NCI-H1930 (cell line): ENCODE data around the gene MT1G.
"Not testable (repeated sequence)": the region's sequence is repeated elsewhere in the genome, so short reads cannot be mapped to it uniquely, and the experiment has no call there.

Source experiments
- DNase-seq, 2 experiments: peaks; one replicate each; lab custom pipeline; 2025; lab: John Stamatoyannopoulos, UW

The MT1G gene

DNA sequence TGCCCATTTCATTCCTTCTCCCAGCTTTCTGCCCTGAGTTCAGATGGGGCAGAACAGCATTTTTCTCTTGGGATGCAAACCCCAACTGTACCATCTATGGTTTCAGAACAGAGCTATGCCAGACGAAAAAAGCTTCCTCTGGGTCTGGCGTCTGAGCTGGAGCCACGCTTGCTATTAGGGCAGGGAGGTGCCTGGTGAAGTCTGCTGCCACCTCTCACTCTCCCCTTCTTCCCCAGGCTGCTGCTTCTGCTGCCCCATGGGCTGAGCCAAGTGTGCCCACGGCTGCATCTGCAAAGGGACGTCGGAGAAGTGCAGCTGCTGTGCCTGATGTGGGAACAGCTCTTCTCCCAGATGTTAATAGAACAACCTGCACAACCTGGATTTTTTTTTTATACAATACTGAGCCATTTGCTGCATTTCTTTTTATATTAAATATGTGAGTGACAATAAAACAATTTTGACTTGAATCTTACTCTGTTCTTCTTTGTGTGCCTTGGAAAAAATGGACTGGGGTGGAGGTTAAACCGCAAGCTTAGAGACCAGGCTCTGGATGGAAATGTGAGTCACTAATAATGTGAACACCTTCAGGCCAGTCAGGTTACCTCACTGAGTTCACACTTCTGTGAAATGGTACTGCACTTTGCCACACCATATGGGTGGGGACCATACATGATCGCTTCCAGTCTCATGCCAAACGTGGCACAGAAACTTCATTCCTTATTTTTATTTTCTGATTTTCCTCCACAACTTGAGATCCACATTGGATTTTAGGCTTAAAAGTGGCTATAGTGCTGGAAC, 31.1 kb downstream of the MT1G start:
- DNase-seq, result no peak

DNA sequence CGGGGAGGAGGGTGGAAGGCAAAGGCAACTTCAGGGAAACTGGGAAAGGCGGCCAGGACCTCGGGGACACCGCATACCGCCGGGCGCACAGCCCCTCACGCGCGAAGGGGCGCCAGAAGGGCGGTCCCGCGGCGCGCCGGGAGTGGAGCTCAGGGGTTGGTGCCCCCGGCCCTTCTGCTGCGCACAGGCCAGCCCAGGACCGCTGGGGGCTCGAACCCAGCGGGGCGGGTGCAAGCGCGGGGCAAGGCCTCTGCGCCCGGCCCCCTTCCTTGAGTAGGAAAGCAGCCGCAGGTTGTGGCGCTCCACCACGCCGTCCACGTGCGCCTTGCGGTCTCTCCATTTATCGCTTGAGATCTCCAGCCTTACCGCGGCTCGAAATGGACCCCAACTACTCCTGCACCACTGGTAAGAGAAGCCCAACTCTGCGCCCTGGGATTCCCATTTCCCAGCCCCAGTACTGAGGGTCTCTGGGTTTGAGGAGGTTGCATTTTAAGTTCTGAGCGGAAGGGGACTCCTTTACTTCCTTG, 32.4 kb downstream of the MT1G start:
- no peak for DNase-seq

DNA sequence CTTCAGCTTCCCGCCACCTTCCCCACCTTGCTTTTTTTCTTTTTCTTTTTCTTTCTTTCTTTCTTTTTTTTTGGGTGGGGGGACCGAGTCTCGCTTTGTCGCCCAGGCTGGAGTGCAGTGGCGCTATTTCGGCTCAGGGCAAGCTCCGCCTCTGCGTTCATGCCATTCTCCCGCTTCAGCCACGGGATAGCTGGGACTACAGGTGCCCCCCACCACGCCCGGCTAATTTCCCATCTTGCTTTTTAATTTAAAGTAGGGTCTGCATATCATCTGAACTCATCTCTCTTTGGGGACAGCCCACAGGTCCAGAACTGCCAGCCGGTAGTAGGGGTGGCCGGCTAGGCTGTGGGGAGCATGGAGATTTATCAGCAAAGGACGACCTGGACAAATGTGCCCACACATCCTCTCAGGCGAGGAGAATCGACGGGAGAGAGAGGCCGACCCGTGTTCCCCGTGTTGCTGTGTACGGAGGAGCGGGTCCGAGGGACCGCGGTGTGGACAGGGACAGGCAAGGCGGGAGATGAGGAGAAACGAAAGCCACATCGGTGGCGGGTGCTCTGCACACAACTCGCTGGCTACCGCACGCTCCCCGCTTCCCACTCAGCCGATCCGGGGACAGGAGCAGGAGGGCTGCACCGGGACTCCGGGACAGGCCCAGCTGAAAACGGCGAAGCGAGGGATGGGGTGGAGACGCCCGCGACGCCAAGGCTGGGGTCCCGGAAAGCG, 33.0 kb downstream of the MT1G start:
- DNase-seq, result no peak

- DNase-seq, result no peak
Measured at GRCh38 chr16:56633535-56633934, 34.3 kb downstream of the MT1G start.

DNA sequence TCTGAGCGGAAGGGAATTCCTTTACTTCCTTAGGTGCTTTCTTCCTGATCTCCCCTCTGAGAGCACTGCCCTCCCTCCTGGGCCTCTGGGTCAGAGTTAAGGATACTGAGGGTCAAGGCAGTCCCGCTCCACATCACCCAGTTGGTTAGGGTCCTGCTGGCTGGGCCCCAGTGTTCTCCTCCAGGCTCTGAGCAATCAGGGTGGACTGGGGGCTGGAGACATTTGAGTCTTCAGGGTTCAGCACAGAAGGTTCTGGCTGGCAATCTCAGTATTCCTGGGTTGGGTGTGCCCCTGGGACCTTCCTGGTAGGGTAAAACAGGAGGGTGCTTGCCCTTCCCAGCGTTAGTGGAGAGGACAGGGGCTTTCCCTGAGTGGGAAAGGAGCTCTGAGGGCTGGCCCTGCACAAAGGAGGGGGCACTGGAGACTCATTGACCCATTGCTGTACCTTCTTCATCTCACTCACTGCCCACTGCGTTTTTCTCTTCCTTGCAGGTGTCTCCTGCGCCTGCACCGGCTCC, 35.0 kb downstream of the MT1G start:
- no peak for DNase-seq

DNA sequence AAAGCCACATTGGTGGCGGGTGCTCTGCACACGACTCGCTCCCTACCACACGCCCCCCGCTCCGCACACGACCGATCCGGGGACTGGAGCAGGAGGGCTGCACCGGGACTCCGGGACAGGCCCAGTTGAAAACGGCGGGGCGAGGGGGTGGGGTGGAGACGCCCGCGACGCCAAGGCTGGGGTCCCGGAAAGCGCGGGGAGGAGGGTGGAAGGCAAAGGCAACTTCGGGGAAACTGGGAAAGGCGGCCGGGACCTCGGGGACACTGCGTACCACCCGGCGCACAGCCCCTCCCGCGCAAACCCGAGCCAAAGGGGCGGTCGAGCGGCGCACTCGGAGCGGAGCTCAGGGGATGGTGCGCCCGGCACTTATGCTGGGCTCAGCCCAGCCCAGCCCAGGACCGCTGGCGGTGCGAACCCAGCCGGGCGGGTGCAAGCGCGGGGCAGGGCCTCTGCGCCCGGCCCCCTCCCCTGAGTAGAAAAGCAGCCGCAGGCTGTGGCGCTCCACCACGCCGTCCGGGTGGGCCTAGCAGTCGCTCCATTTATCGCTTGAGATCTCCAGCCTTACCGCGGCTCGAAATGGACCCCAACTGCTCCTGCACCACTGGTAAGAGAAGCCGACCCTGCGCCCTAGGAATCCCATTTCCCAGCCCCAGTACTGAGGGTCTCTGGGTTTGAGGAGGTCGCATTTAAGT, 35.6 kb downstream of the MT1G start, which contains the start of gene MT1M:
Gene MT1M (plus strand): TSS at position 504 of the 692 bp plus-strand sequence. CDS start 73 bp downstream, at position 577.
- DNase-seq, result no peak

GRCh38 chr16:56631832-56632155, 36.1 kb downstream of the MT1G start:
- no peak for DNase-seq

DNA sequence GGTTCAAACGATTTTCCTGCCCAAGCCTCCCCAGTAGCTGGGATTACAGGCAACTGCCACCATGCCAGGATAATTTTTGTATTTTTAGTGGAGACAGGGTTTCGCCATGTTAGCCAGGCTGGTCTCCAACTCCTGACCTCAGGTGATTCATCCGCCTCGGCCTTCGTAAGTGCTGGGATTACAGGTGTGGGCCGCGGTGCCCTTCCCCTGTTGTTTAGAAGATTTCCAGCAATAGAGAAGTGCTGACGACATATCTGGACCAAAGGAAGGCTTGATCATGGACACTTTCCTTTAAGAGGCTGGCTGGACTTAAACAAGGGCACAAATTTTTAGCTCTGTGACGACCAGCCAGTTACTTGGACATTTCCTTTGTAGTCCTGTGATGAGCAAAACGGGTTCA, 36.7 kb downstream of the MT1G start:
- DNase-seq, result no peak

DNA sequence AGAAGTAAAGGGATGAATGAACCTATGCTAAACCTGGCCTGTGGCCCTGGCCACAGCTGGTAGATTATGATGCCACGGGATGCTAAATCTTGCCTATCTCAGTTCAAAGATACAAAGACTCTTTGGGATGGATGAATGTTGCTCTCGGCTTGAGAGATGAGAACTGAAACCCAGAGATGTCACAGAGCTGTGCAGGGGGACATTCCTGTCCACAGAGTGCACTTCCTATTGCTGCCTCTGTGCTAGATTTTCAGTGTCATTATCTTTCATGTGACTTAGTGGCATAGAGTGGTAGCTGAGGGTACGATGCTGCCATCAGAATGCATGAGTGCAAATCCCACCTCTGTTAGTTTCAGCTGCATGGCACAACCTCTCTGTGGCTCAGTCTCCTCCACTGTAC, 37.7 kb downstream of the MT1G start:
- no peak for DNase-seq

DNA sequence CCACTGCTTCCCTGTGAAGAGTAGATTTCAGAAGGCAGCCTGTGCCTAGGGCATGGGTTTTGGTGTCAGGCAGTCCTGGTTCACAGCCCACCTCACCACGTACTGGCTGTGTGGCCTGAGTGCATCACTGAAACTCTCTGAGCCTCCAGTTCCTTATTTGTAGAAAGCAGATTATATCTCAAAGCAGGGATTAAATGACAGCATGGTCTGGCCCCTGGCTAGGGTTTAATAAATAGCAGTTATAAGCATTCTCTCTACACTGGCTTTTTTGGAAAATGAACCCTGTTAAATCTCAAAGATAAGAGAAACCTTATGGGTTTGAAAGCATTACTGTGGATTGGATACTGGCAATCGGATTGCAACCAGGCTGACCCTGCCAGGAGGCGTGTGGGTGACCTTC, 38.3 kb downstream of the MT1G start:
- no peak for DNase-seq

DNA sequence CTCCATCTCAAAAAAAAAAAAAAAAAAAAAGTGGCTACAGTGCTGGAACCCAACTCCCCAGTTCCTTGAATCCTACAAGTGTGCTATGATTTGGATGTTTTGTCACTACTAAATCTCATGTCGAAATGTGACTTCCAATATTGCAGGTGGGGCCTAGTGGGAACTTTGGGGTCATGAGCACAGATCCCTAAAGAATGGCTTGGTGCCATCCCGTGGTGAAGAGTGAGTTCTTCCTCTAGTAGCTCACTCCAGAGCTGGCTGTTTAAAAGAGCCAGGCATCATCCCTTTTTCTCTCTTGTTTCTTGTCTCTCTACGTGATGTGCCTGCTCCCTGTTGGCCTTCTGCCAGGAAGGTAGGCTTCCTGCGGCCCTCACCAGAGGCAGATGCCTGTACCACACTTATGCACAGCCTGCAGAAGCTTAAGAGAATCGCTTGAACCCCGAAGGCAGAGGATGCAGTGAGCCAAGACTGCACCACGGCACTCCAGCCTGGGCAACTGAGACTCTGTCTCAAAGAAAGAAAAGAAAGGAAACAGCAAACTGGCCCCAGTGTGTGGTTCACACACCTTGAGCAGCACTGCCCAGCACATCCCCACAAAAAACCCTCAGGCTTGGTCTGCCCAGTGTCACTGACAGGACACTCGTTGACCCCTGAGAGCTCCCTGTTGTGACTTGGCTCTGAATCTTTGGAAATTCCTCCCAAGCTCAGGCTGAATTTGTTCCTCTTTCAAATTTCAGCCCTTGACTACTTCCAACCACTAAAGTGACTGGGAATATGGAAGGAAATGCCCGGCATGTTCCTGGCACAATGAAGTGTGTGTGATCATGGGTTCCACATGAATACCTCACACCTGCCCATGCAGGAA, 39.1 kb downstream of the MT1G start:
- no peak for DNase-seq

- no peak for DNase-seq
Measured at GRCh38 chr16:56626685-56627084, 41.2 kb downstream of the MT1G start.

DNA sequence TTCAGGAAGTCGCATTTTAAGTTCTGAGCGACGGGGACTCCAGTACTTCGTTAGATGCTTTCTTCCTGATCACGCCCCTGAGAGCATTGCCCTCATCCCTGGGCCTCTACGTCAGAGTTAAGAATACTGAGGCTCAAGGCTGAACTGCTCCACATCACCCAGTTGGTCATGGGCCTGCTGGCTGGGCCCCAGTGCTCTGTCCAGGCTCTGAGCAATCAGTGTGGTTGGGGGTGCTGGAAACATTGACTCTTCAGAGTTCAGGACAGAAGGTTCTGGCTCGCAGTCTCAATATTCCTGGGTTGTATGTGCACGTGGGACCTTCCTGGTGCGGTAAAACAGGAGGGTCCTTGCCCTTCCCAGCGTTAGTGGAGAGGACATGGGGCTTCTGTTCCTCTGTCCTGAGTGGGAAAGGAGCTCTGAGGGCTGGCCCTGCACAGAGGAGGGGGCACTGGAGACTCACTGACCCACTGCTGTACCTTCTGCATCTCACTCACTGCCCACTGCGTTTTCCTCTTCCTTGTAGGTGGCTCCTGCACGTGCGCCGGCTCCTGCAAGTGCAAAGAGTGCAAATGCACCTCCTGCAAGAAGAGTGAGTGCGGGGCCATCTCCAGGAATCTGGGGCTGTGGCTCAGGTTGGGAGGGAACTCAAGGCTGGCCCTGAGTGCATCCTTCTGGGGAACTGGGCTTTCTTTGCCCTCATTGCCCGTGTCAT, 41.8 kb downstream of the MT1G start:
- DNase-seq, result no peak

DNA sequence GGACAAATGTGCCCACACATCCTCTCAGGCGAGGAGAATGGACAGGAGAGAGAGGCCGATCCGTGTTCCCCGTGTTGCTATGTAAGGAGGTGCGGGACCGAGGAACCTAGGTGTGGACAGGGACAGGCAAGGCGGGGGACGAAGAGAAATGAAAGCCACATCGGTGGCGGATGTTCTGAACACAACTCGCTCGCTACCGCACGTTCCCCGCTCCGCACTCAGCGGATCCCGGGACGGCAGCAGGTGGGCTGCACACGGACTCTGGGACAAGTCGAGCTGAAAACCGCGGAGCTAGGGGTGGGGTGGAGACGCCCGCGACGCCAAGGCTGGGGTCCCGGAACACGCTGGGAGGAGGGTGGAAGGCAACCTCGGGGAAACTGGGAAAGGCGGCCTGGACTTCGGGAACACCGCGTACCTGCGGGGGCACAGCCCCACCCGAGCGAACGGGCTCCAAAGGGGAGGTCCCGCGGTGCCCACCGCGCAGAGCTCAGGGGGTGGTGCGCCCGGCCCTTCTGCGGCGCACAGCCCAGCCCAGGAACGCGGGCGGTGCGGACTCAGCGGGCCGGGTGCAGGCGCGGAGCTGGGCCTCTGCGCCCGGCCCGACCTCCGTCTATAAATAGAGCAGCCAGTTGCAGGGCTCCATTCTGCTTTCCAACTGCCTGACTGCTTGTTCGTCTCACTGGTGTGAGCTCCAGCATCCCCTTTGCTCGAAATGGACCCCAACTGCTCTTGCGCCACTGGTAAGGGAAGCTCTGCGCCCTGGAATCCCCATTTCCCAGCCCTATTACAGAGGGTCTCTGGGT, 42.5 kb downstream of the MT1G start, which contains the start of gene MT1E:
Gene MT1E (plus strand): TSS at position 642 of the 803 bp plus-strand sequence. CDS start 71 bp downstream, at position 713.
- no peak for DNase-seq

GRCh38 chr16:56623637-56624036, 44.2 kb downstream of the MT1G start:
- DNase-seq, result no peak

- not testable (repeated sequence) for DNase-seq
Measured at GRCh38 chr16:56623184-56623583, 44.7 kb downstream of the MT1G start.

- not testable (repeated sequence) for DNase-seq
Measured at GRCh38 chr16:56621665-56622445, 46.0 kb downstream of the MT1G start.

DNA sequence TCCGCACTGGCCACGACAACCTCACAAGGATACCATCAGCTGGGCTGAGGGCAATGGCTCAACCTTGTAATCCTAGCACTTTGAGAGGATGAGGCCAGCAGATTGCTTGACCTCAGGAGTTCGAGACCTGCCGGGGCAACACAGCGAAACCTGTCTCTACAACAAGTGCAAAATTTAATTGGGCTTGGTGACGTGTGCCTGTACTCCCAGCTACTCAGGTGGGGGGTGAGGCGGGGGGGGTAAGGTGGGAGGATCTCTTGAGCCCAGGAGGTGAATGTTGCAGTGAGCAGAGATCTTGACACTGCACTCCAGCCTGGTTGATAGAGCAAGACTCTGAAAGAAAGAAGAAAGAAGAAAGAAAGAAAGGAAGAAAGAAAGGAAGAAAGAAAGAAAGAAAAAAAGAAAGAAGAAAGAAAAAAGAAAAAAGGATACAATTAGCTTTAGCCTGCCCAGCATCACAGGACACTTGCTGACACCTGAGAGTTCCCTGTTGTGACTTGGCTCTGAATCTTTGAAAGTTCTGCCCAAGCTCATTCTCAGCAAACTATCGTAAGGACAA, 47.4 kb downstream of the MT1G start:
- DNase-seq, result no peak

- DNase-seq, result no peak
Measured at GRCh38 chr16:56618138-56618537, 49.7 kb downstream of the MT1G start.
